Fibroblast of the aortic adventitia (primary cell): ENCODE data around the gene SIK3. TPM values are rescaled to one million over a fixed set of nuclear protein-coding genes. Genes with fewer than 3 reads are reported as not detected.
A peak's percentile ranks its signal among the peaks of the same experiment; 100 is the strongest.

Source experiments
- DNase-seq: peaks from one replicate; pipeline ENCODE4 v3.0.0-alpha.2; 2010; ENCODE audit warnings: low read depth
- H3K4me3 ChIP-seq: 2 replicates; pipeline ENCODE4 v1.5.1; 2011; ENCODE audit warnings: low read depth, mild to moderate bottlenecking, control low read depth, low read length, moderate library complexity
- total RNA-seq: library from RNA; depleted of rRNA; stranded (reverse); fragments of >200 nt; gene quantifications from 2 replicates; pipeline ENCODE4 v1.2.3, GENCODE V29; 2012; ENCODE audit warnings: low replicate concordance
- TF ChIP-seq, protein P1 (sequence below): IDR thresholded peaks from 2 replicates; pipeline ENCODE4 v1.5.1; 2011; ENCODE audit warnings: mild to moderate bottlenecking, low read length, control low read depth, inconsistent platforms; ENCODE audit not compliant: insufficient read depth

Gene SIK3
- total RNA-seq, 1 donor, result 18.4 TPM

DNA sequence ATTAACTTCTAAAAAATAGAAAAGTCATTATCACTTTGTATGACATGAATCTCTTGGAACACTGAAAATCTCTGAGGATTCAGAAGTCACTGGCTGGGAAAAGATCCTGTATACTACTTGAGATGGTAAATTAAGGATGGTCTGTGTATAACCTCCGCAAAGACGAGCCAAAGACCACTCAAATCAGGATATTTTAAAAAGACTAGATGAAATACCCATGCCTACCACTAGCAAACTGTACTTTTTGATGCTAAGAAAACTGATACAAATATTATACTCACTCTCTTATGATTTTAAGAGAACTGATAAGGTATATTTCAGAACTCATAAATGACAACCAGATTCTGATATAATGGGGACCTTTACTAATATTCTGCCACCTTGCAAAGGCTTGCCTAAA lies 182.2 kb downstream of the SIK3 start:
- no peak overlapping the region for H3K4me3 ChIP-seq
- DNase-seq, result no peak
- TF ChIP-seq, protein P1, sequence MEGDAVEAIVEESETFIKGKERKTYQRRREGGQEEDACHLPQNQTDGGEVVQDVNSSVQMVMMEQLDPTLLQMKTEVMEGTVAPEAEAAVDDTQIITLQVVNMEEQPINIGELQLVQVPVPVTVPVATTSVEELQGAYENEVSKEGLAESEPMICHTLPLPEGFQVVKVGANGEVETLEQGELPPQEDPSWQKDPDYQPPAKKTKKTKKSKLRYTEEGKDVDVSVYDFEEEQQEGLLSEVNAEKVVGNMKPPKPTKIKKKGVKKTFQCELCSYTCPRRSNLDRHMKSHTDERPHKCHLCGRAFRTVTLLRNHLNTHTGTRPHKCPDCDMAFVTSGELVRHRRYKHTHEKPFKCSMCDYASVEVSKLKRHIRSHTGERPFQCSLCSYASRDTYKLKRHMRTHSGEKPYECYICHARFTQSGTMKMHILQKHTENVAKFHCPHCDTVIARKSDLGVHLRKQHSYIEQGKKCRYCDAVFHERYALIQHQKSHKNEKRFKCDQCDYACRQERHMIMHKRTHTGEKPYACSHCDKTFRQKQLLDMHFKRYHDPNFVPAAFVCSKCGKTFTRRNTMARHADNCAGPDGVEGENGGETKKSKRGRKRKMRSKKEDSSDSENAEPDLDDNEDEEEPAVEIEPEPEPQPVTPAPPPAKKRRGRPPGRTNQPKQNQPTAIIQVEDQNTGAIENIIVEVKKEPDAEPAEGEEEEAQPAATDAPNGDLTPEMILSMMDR, result peak; percentile 11

DNA sequence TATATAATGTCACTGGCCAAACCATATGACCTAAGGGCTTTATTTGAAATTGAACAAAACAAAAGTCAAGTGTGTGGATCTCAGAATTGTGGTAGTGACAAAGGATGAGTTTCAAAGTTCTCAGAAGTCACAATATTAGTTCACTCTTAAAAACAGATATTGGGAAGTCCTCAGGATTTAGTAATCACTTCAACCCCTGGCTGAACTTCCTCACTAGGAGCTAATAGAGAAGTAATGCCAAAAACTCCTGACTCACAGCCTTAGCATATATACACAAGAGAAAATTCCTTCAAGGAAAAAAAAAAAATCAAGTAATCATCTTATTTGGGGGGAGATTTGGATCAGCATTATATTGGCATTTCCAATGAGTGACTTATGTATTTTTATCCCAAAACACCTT lies 185.2 kb downstream of the SIK3 start:
- peak; percentile 87 for DNase-seq
- no peak overlapping the region for H3K4me3 ChIP-seq
- TF ChIP-seq, protein P1, result no peak

DNA sequence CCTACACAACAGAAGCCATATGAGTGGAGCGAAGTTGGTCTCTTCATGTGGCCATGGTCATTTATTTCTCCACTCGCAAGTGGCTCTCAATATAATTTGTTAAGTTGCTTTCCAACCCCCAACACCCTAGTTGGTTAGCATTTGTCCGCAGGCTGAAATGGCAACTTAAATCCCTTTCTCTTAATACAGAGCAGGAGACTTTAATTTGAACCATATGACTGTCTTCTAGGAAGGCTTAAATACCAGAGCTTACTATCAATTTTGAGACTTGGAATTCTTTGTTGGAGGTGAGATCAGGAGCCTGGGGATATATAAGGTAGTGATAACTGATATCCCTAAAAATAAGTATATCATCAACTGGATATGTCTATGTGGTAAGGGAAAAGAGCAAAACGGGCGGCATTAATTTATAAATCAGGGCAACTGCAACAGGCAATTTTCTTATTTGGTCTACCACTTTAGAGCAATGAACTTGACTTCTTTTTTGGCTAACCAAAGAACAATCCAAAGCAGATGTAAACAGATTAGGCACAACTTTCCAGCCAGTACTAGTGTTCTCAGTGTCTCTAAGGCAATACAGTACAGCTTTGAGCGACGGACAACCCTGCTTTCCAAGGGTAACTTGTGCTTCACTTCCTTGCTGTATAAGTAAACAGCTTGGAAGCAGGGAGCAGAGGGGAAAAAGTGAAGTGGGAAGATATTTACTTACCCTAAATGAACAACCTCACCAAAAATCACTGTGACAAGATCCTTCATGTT lies 186.1 kb downstream of the SIK3 start:
- TF ChIP-seq, protein P1, result no peak
- DNase-seq, result no peak
- no peak overlapping the region for H3K4me3 ChIP-seq

DNA sequence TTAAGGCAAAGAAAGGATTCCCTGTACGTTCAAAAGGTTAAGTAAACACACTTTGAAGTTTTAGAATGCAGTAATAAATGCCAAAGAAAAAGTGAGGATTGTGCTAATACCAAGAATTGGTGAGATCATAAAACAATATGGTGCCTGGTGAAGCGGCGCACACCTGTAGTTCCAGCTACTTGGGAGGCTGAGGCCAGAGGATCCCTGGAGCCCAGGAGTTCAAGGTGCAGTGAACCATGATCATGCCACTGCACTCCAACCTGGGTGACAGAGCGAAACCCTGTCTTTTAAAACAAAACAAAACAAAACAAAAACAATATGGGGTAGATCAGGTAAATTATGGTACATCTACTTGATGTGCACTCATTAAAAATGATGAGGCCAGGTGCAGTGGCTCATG lies 187.4 kb downstream of the SIK3 start:
- H3K4me3 ChIP-seq, result no peak overlapping the region
- TF ChIP-seq, protein P1, result no peak
- no peak for DNase-seq

DNA sequence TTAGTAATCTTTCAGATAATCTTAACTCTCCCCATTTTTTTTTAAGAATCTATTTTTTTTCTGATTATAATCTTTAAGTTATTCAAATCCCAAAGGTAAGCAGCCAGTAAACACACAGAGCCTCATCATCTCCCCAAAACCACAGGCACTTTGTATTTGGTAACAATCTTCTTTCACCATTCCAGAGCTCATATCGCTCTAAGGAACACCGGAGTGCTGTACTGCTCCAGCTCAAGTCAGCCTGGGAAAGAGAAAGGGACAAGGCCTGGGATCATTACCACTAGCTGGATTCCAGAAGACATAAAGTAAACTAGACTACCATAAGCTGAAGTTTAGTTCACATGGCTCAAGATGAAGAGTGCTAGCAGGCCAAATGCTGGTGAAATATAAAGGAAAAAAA lies 187.8 kb downstream of the SIK3 start:
- no peak overlapping the region for H3K4me3 ChIP-seq
- TF ChIP-seq, protein P1, result no peak
- peak; percentile 39 for DNase-seq

DNA sequence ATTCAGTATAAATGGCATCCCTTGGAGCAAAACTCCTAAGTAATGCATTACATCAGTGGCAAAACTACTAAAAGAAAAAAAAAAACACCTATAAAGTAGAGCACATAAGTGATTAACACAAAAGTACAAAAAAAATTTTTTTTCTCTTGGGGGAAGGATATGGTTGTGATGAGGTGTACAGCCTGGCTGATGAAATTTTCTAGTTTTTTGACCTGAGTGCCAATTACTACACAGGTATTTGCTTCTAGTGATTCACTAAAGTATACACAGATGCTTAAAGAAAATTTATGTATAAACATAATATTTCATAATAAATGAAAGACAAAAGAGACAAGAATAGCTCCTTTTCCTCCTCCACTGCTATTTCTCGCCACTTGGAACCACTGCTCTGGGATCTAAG lies 189.0 kb downstream of the SIK3 start:
- DNase-seq, result no peak
- TF ChIP-seq, protein P1, result no peak
- no peak overlapping the region for H3K4me3 ChIP-seq

DNA sequence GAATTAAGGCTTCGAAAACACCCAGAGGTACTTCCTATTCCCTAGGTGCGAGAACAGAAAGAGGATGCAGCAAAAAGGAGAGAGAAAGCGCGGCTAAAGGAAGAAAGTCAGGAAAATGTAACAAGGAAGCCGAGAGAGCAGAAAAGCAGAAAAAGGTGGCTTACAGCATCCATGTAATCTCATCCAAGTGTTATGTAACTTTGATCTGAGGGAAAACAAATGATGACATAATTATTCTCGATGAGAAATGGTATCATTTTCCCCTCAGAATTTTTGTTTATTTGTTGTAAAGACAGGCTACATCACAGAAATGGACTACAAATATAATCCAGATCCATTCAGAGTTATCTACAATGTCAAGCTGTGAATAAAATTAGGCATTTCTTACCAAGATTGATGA lies 191.7 kb downstream of the SIK3 start:
- TF ChIP-seq, protein P1, result no peak
- no peak overlapping the region for H3K4me3 ChIP-seq
- no peak for DNase-seq
